ENCODE data around the gene BCKDHA. TPM values are rescaled to one million over a fixed set of nuclear protein-coding genes. Genes with fewer than 3 reads are reported as not detected.

Gene BCKDHA
- total and polyA plus RNA-seq, 2 donors (not counting 3 experiments of a cell fraction or from before 2014, with no cell fraction given) = 16.5 to 50.4 TPM

DNA sequence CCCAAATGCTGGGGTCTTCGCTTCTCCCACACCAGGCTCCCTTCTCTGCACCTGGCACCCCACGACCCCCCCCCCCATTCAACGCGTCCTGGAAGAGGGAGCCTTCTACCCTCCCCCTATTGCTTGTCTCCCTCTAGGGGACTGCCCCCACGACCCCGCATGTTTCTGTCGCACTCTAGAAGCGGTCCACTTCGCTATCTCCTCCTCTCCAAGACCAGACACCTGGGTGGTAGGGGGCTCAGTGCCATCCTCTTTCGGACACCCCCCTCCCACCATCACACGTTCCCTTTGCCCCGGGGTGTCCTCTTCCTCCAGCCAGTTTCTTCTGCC is 45.4 kb upstream of the BCKDHA start:
- Histone ChIP-seq H3K36me3 (ENCODE audit: control insufficient read depth in 2 of 2, extremely low read depth in 1 of 2, insufficient read depth in 2 of 2, low read length in 2 of 2) (peaks cover 2 to 6% of the 10 kb centered on the region in 2 experiments), H3K4me2 (ENCODE audit: insufficient read depth, low read length) (peak overlapping the region; percentile 73), H3K9me3 (replicated peaks; ENCODE audit: control insufficient read depth, insufficient read depth, low read length) (no peaks in the 10 kb centered on the region), H4K20me1 (replicated peaks; ENCODE audit: control insufficient read depth, extremely low read depth, insufficient read depth, low read length) (no peaks in the 10 kb centered on the region), H2AFZ (ENCODE audit: low read depth, low read length) (no peak overlapping the region), H3K4me1 (ENCODE audit: control insufficient read depth, extremely low read depth, insufficient read depth, low read length) (peaks cover 12% of the 10 kb centered on the region), H3K79me2 (ENCODE audit: control insufficient read depth, insufficient read depth, low read length) (peaks cover 57% of the 10 kb centered on the region), H3K27me3 (ENCODE audit: control insufficient read depth in 2 of 2, insufficient read depth in 2 of 2, low read length in 2 of 2) (no peaks in the 10 kb centered on the region), H3K9ac (replicated peaks; ENCODE audit: extremely low read depth, insufficient read depth, low read length) (peak overlapping the region; percentile 83), H3K27ac (ENCODE audit: insufficient read depth, low read depth, low read length) (peak overlapping the region; percentile 70), H3K4me3 (replicated peaks in 1 of 3; ENCODE audit: insufficient read depth in 1 of 3, low read depth in 1 of 3, low read length in 3 of 3) (peak overlapping the region; percentile 75 to 99 (median 90)), H3K9me1 (replicated peaks; ENCODE audit: control insufficient read depth, extremely low read depth, insufficient read depth, low read length) (no peaks in the 10 kb centered on the region)
- no peak for FAIRE-seq
- BruUV-seq (replicated peaks) = no TSS peak
- intact Hi-C loops (cut with micrococcal nuclease) (loop anchor here (1.0 to 5.0 kb wide), 2 partner anchors 42 to 195 kb away; partner anchors contain the start of gene CCDC97), dilution Hi-C loops (cut with MboI; ENCODE audit: extremely low pct_ligation_motif_present, low sequenced_read_pairs) (no loop called here)
- DNase-seq (ENCODE audit: low read depth, low spot score) = no peak
- CTCF ChIA-PET = interaction anchor here (0.7 to 3.8 kb wide), 17 partner anchors 11 to 148 kb away, joined by 3 to 65 read pairs (median 8); partner anchors contain the start of genes B9D2, DMAC2 and HNRNPUL1
- TF ChIP-seq JUN (IDR thresholded peaks at IDR 0.05; ENCODE audit: borderline replicate concordance, insufficient read depth, insufficient read length, low read depth) (no peak), POLR2AphosphoS5 (IDR thresholded peaks at IDR 0.05; ENCODE audit: insufficient read depth, low read depth, low read length) (no peak), FOS (IDR thresholded peaks at IDR 0.05; ENCODE audit: borderline replicate concordance, insufficient read depth, low read length) (no peak), EZH2 (IDR thresholded peaks at IDR 0.05; ENCODE audit: borderline replicate concordance, low read depth, low read length, severe bottlenecking) (no peak), POLR2A (IDR thresholded peaks at IDR 0.05; ENCODE audit: low read depth, low read length) (no peak), GATA2 (IDR thresholded peaks at IDR 0.05; ENCODE audit: insufficient read depth, insufficient read length, low read depth, low read length) (no peak), MYC (IDR thresholded peaks at IDR 0.05; ENCODE audit: low read depth, low read length) (no peak)
- TF ChIP-seq, protein P1, sequence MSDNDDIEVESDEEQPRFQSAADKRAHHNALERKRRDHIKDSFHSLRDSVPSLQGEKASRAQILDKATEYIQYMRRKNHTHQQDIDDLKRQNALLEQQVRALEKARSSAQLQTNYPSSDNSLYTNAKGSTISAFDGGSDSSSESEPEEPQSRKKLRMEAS (IDR thresholded peaks at IDR 0.05; ENCODE audit: insufficient read depth, insufficient read length) = no peak
- TF ChIP-seq, protein P2, sequence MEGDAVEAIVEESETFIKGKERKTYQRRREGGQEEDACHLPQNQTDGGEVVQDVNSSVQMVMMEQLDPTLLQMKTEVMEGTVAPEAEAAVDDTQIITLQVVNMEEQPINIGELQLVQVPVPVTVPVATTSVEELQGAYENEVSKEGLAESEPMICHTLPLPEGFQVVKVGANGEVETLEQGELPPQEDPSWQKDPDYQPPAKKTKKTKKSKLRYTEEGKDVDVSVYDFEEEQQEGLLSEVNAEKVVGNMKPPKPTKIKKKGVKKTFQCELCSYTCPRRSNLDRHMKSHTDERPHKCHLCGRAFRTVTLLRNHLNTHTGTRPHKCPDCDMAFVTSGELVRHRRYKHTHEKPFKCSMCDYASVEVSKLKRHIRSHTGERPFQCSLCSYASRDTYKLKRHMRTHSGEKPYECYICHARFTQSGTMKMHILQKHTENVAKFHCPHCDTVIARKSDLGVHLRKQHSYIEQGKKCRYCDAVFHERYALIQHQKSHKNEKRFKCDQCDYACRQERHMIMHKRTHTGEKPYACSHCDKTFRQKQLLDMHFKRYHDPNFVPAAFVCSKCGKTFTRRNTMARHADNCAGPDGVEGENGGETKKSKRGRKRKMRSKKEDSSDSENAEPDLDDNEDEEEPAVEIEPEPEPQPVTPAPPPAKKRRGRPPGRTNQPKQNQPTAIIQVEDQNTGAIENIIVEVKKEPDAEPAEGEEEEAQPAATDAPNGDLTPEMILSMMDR (IDR thresholded peaks at IDR 0.05; ENCODE audit: extremely low read depth in 1 of 2, insufficient read depth in 1 of 2, low read depth in 1 of 2, low read length in 2 of 2) = no peak
- POLR2A ChIA-PET = interaction anchor here (0.8 to 1.5 kb wide), 3 partner anchors 11 to 31 kb away, joined by 3 to 4 read pairs (median 3); partner anchors contain the start of gene B9D2

All from endothelial cell of umbilical vein (primary cell).